Measurements from ENCODE around the gene PFDN5.
A peak's percentile ranks its signal among the peaks of the same experiment; 100 is the strongest.

Gene PFDN5

GRCh38 chr12:53346491-53346890, 51.1 kb downstream of the PFDN5 start:
- H3K79me1 ChIP-seq (ENCODE audit: low read length), result no peaks in the 10 kb centered on the region
- H3K27me3 ChIP-seq (ENCODE audit: insufficient read depth, low read length, poor library complexity), result no peaks in the 10 kb centered on the region
- H2BK15ac ChIP-seq (replicated peaks; ENCODE audit: low read depth), result no peak overlapping the region
- no peak overlapping the region for H2AK5ac ChIP-seq (ENCODE audit: low read length)
- WGBS (ENCODE audit: extremely low coverage, insufficient coverage, low lambda C conversion rate), result no CpG with 5 or more reads among the region's 1 CpG
- H4K8ac ChIP-seq (ENCODE audit: low read depth, low read length), result no peak overlapping the region
- no peak for DNase-seq
- H3K23ac ChIP-seq (ENCODE audit: low read length), result no peak overlapping the region
- no peak overlapping the region for H3K18ac ChIP-seq (ENCODE audit: low read length)
- H3K9ac ChIP-seq (ENCODE audit: low read length), result no peak overlapping the region
- H2BK5ac ChIP-seq (ENCODE audit: low read length), result peak overlapping the region; percentile 44
- no peaks in the 10 kb centered on the region for H3K79me2 ChIP-seq (ENCODE audit: control insufficient read depth, insufficient read depth, low read length)
- peak overlapping the region; percentile 91 for H3K56ac ChIP-seq (ENCODE audit: low read length)
- no peak overlapping the region for H2BK120ac ChIP-seq (ENCODE audit: low read depth, low read length)
- H3K27ac ChIP-seq (ENCODE audit: low read depth, low read length), result no peak overlapping the region
- H3K4me2 ChIP-seq (ENCODE audit: low read length), result no peak overlapping the region
- H3K36me3 ChIP-seq (ENCODE audit: control insufficient read depth, insufficient read depth, low read length), result no peaks in the 10 kb centered on the region
- H3K4me3 ChIP-seq (ENCODE audit: low read length), result no peak overlapping the region
- H4K5ac ChIP-seq (ENCODE audit: low read length), result no peak overlapping the region
- no peak overlapping the region for H3K4ac ChIP-seq (ENCODE audit: low read depth, low read length)
- H3K4me1 ChIP-seq (ENCODE audit: control insufficient read depth, low read depth, low read length), result peaks cover 11% of the 10 kb centered on the region

GRCh38 chr12:53347905-53348304, 52.6 kb downstream of the PFDN5 start:
- no peak for DNase-seq
- Histone ChIP-seq H3K36me3 (ENCODE audit: control insufficient read depth, insufficient read depth, low read length) (no peaks in the 10 kb centered on the region), H3K79me1 (ENCODE audit: low read length) (no peaks in the 10 kb centered on the region), H3K56ac (ENCODE audit: low read length) (no peak overlapping the region), H3K4me2 (ENCODE audit: low read length) (no peak overlapping the region), H2BK15ac (replicated peaks; ENCODE audit: low read depth) (no peak overlapping the region), H3K27ac (ENCODE audit: low read depth, low read length) (no peak overlapping the region), H2AK5ac (ENCODE audit: low read length) (no peak overlapping the region), H3K9ac (ENCODE audit: low read length) (no peak overlapping the region), H4K5ac (ENCODE audit: low read length) (no peak overlapping the region), H3K4me3 (ENCODE audit: low read length) (no peak overlapping the region), H3K4ac (ENCODE audit: low read depth, low read length) (no peak overlapping the region), H4K8ac (ENCODE audit: low read depth, low read length) (no peak overlapping the region), H2BK120ac (ENCODE audit: low read depth, low read length) (no peak overlapping the region), H3K23ac (ENCODE audit: low read length) (no peak overlapping the region), H3K27me3 (ENCODE audit: insufficient read depth, low read length, poor library complexity) (no peaks in the 10 kb centered on the region), H2BK5ac (ENCODE audit: low read length) (no peak overlapping the region), H3K79me2 (ENCODE audit: control insufficient read depth, insufficient read depth, low read length) (no peaks in the 10 kb centered on the region), H3K18ac (ENCODE audit: low read length) (no peak overlapping the region), H3K4me1 (ENCODE audit: control insufficient read depth, low read depth, low read length) (peaks cover 11% of the 10 kb centered on the region)
- whole genome bisulfite sequencing (ENCODE audit: extremely low coverage, insufficient coverage, low lambda C conversion rate), result no CpG with 5 or more reads among the region's 4 CpGs
